Endothelial cell of umbilical vein (primary cell): Measurements from ENCODE around the gene PDGFA. TPM values are rescaled to one million over a fixed set of nuclear protein-coding genes. Genes with fewer than 3 reads are reported as not detected.

Source experiments
- BruUV-seq: library from RNA; stranded (reverse); fragments of 400-500 nt; replicated peaks from 2 replicates; lab custom pipeline; 2021; lab: Mats Ljungman, UMichigan
- CTCF ChIA-PET: fragments of 300-600, 350-600 bp; sonication (Branson Sonifier 250); formaldehyde crosslinking; loops from one replicate; lab custom pipeline; 2021; ENCODE audit warnings: antibody characterized with exemption, inconsistent platforms; lab: Charles Lee
- POLR2A ChIA-PET: fragments of 300-600, 350-600 bp; sonication (Branson Sonifier 250); formaldehyde crosslinking; loops from one replicate; lab custom pipeline; 2021; ENCODE audit warnings: antibody characterized with exemption, inconsistent platforms; lab: Charles Lee
- DNase-seq: peaks from one replicate; pipeline ENCODE4 v3.0.0-alpha.2; 2011; ENCODE audit warnings: low read depth, low spot score
- FAIRE-seq: peaks from 2 replicates; lab custom pipeline; 2011; peaks lifted over from hg19 to GRCh38; lab: Jason Lieb, UNC
- H2AFZ ChIP-seq: 2 replicates; pipeline ENCODE4 v1.6.0; 2012; ENCODE audit warnings: low read depth, low read length, control low read depth, inconsistent platforms
- H3K27ac ChIP-seq: 2 replicates; pipeline ENCODE4 v1.5.1; 2011; ENCODE audit warnings: low read depth, mild to moderate bottlenecking, control low read depth, low read length, moderate library complexity; ENCODE audit not compliant: insufficient read depth
- H3K27me3 ChIP-seq, 2 experiments: 2 replicates each; pipeline versions ENCODE4 v1.6.0 to v1.6.1; 2011; ENCODE audit warnings: low read length in 2 of 2, mixed read lengths in 1 of 2; ENCODE audit not compliant: control insufficient read depth in 2 of 2, insufficient read depth in 2 of 2
- H3K36me3 ChIP-seq, 2 experiments: 2 replicates in 1 of 2; 3 replicates in 1 of 2; pipeline ENCODE4 v1.5.1; 2011; ENCODE audit warnings: low read length in 2 of 2, mild to moderate bottlenecking in 1 of 2, moderate library complexity in 1 of 2; ENCODE audit not compliant: control insufficient read depth in 2 of 2, insufficient read depth in 2 of 2; ENCODE audit errors: extremely low read depth in 1 of 2
- H3K4me1 ChIP-seq: 3 replicates; pipeline ENCODE4 v1.5.1; 2011; ENCODE audit warnings: mild to moderate bottlenecking, low read length; ENCODE audit not compliant: control insufficient read depth, insufficient read depth; ENCODE audit errors: extremely low read depth
- H3K4me2 ChIP-seq: 2 replicates; pipeline ENCODE4 v1.6.1; 2011; ENCODE audit warnings: low read length, control low read depth, mixed read lengths; ENCODE audit not compliant: insufficient read depth
- H3K4me3 ChIP-seq, 3 experiments: fragments of 200-600 bp in 1 of 3; sonication (generic), shearing (Covaris generic) in 1 of 3; replicated peaks in 1 of 3; 2 replicates each; pipeline ENCODE4 v1.5.1; 2011 to 2016; ENCODE audit warnings: control low read depth in 3 of 3, low read length in 3 of 3, mild to moderate bottlenecking in 2 of 3, inconsistent platforms in 1 of 3, low read depth in 1 of 3, moderate library complexity in 1 of 3; ENCODE audit not compliant: insufficient read depth in 1 of 3
- H3K79me2 ChIP-seq: 2 replicates; pipeline ENCODE4 v1.6.0; 2012; ENCODE audit warnings: low read length, inconsistent platforms; ENCODE audit not compliant: control insufficient read depth, insufficient read depth
- H3K9ac ChIP-seq: replicated peaks from 2 replicates; pipeline ENCODE3; 2011; ENCODE audit warnings: low read length, control low read depth; ENCODE audit not compliant: insufficient read depth; ENCODE audit errors: extremely low read depth
- H3K9me1 ChIP-seq: replicated peaks from 3 replicates; pipeline ENCODE4 v1.6.0; 2011; ENCODE audit warnings: mild to moderate bottlenecking, low read length; ENCODE audit not compliant: control insufficient read depth, insufficient read depth; ENCODE audit errors: extremely low read depth
- H3K9me3 ChIP-seq: replicated peaks from 2 replicates; pipeline ENCODE4 v1.5.1; 2012; ENCODE audit warnings: low read length, inconsistent platforms; ENCODE audit not compliant: control insufficient read depth, insufficient read depth
- H4K20me1 ChIP-seq: replicated peaks from 2 replicates; pipeline ENCODE3; 2011; ENCODE audit warnings: mild to moderate bottlenecking, low read length; ENCODE audit not compliant: control insufficient read depth, insufficient read depth; ENCODE audit errors: extremely low read depth
- CTCF ChIP-seq, 2 donors: IDR thresholded peaks; 1 replicate in 1 of 2; 2 replicates in 1 of 2; pipeline ENCODE4 v1.5.1; 2011; ENCODE audit warnings: low read length in 2 of 2, mild to moderate bottlenecking in 2 of 2, moderate library complexity in 2 of 2, control low read depth in 1 of 2, inconsistent platforms in 1 of 2, low read depth in 1 of 2; ENCODE audit not compliant: insufficient read depth in 1 of 2; ENCODE audit errors: extremely low read depth in 1 of 2
- EZH2 ChIP-seq: IDR thresholded peaks from 2 replicates; pipeline ENCODE4 v1.6.1; 2012; ENCODE audit warnings: borderline replicate concordance, low read depth, mild to moderate bottlenecking, moderate library complexity, low read length, inconsistent platforms; ENCODE audit not compliant: severe bottlenecking
- FOS ChIP-seq: IDR thresholded peaks from 2 replicates; pipeline ENCODE4 v1.6.1; 2011; ENCODE audit warnings: mild to moderate bottlenecking, low read length, moderate library complexity, borderline replicate concordance; ENCODE audit not compliant: insufficient read depth
- GATA2 ChIP-seq: IDR thresholded peaks from 2 replicates; pipeline ENCODE4 v1.7.0; 2011; ENCODE audit warnings: low read depth, mild to moderate bottlenecking, moderate library complexity, mixed read lengths, low read length; ENCODE audit not compliant: insufficient read length, insufficient read depth
- JUN ChIP-seq: IDR thresholded peaks from 2 replicates; pipeline ENCODE4 v1.6.1; 2011; ENCODE audit warnings: borderline replicate concordance, low read depth; ENCODE audit not compliant: insufficient read length, insufficient read depth
- MAX ChIP-seq: IDR thresholded peaks from 2 replicates; pipeline ENCODE4 v1.6.1; 2011; ENCODE audit not compliant: insufficient read depth, insufficient read length
- MYC ChIP-seq: IDR thresholded peaks from one replicate; pipeline ENCODE4 v1.6.1; 2011; ENCODE audit warnings: mild to moderate bottlenecking, low read depth, low read length
- POLR2A ChIP-seq: IDR thresholded peaks from 2 replicates; pipeline ENCODE4 v1.6.1; 2012; ENCODE audit warnings: low read depth, mild to moderate bottlenecking, control low read depth, low read length
- POLR2AphosphoS5 ChIP-seq: IDR thresholded peaks from 2 replicates; pipeline ENCODE4 v1.6.1; 2012; ENCODE audit warnings: low read depth, mild to moderate bottlenecking, control low read depth, low read length, moderate library complexity; ENCODE audit not compliant: insufficient read depth
- dilution Hi-C: fragments of 300-500 bp; cut with MboI; formaldehyde crosslinking; loops from one replicate; pipeline ENCODE4 v1.15.0; 2019; ENCODE audit warnings: low sequenced_read_pairs; ENCODE audit not compliant: extremely low pct_ligation_motif_present
- intact Hi-C: fragments of 100-400 bp; cut with micrococcal nuclease; formaldehyde crosslinking; loops from one replicate; pipeline ENCODE4 v1.10.0; 2022
- polyA plus RNA-seq, 4 experiments: library from polyadenylated mRNA; depleted of rRNA in 3 of 4; stranded (reverse) in 3 of 4; unstranded in 1 of 4; fragments of >200 nt; gene quantifications; 2 replicates each; pipeline versions ENCODE4 v1.2.1 to v1.2.3, GENCODE V29; 2011 to 2012; ENCODE audit warnings: missing spikeins in 1 of 4
- total RNA-seq: library from RNA; stranded (reverse); gene quantifications from 2 replicates; pipeline ENCODE4 v1.2.3, GENCODE V29; 2021

The PDGFA gene
- total and polyA plus RNA-seq, 2 donors (not counting 3 experiments of a cell fraction or from before 2014, with no cell fraction given), result 17.4 to 62.4 TPM

GRCh38 chr7:501526-501925 is 18.1 kb downstream of the PDGFA start:
- Histone ChIP-seq H3K9me1 (no peaks in the 10 kb centered on the region), H3K79me2 (peaks cover 16% of the 10 kb centered on the region), H3K4me1 (no peaks in the 10 kb centered on the region), H3K36me3 (peaks cover 18 to 32% of the 10 kb centered on the region in 2 experiments), H3K4me2 (no peak overlapping the region), H3K27me3 (no peaks in the 10 kb centered on the region), H2AFZ (no peak overlapping the region), H3K9me3 (no peaks in the 10 kb centered on the region), H4K20me1 (no peaks in the 10 kb centered on the region), H3K9ac (no peak overlapping the region), H3K4me3 (no peak overlapping the region), H3K27ac (no peak overlapping the region)
- FAIRE-seq (no peak), DNase-seq (no peak)
- ChIA-PET POLR2A (no interaction called here), CTCF (interaction anchor here (1.9 kb wide), 1 partner anchor 168 kb away, joined by 8 read pairs; no protein-coding TSS in a partner anchor)
- dilution Hi-C loops, result no loop called here
- TF ChIP-seq POLR2A, result no peak
- TF ChIP-seq FOS, result no peak
- TF ChIP-seq GATA2, result no peak
- TF ChIP-seq JUN, result no peak
- no peak for TF ChIP-seq CTCF (IDR thresholded peaks at IDR 0.05; ENCODE audit: extremely low read depth in 1 of 2, insufficient read depth in 1 of 2, low read depth in 1 of 2, low read length in 2 of 2)
- no peak for TF ChIP-seq MAX
- TF ChIP-seq EZH2, result no peak
- TF ChIP-seq POLR2AphosphoS5, result no peak
- no peak for TF ChIP-seq MYC
- BruUV-seq, result no TSS peak
- intact Hi-C loops, result loop anchor here (5.0 kb wide), 1 partner anchor 64 kb away; no protein-coding TSS in a partner anchor
